Stimulated activated CD4-positive, alpha-beta T cell treated with anti-CD3 and anti-CD28 coated beads, Interleukin-2, amount 100 ng/mL, for 48 hours (primary cell): ENCODE results near the gene TET3.

ENCODE experiments used
- DNase-seq, 2 donors: peaks; one replicate each; pipeline ENCODE4 v3.0.0-alpha.2; 2020

Gene TET3

GRCh38 chr2:74007121-74007520 is 22.4 kb downstream of the TET3 start:
- no peak for DNase-seq

- DNase-seq = no peak
Measured at GRCh38 chr2:74007711-74008110, 23.0 kb downstream of the TET3 start.

GRCh38 chr2:74008761-74009395 is 24.2 kb downstream of the TET3 start:
- DNase-seq = no peak

- no peak for DNase-seq
Measured at GRCh38 chr2:74009577-74009976, 24.9 kb downstream of the TET3 start.

GRCh38 chr2:74010087-74010541 is 25.4 kb downstream of the TET3 start:
- no peak for DNase-seq

- no peak for DNase-seq
Measured at GRCh38 chr2:74011246-74011645, 26.5 kb downstream of the TET3 start.

GRCh38 chr2:74014813-74015212 is 30.1 kb downstream of the TET3 start:
- DNase-seq = no peak

GRCh38 chr2:74017223-74017622 is 32.5 kb downstream of the TET3 start:
- no peak for DNase-seq

GRCh38 chr2:74019516-74019915 is 34.8 kb downstream of the TET3 start:
- DNase-seq = no peak

- no peak for DNase-seq
Measured at GRCh38 chr2:74020702-74021406, 36.1 kb downstream of the TET3 start.

GRCh38 chr2:74021407-74021755 is 36.7 kb downstream of the TET3 start:
- DNase-seq = no peak

- DNase-seq = no peak
Measured at GRCh38 chr2:74024216-74024615, 39.5 kb downstream of the TET3 start.

- DNase-seq = no peak
Measured at GRCh38 chr2:74025971-74026612, 41.4 kb downstream of the TET3 start.

- no peak for DNase-seq
Measured at GRCh38 chr2:74026687-74027241, 42.1 kb downstream of the TET3 start.

GRCh38 chr2:74027496-74027895 is 42.8 kb downstream of the TET3 start:
- DNase-seq = no peak

- no peak for DNase-seq
Measured at GRCh38 chr2:74028290-74028689, 43.6 kb downstream of the TET3 start.

- DNase-seq = no peak
Measured at GRCh38 chr2:74028741-74029140, 44.0 kb downstream of the TET3 start.

GRCh38 chr2:74029714-74030397 is 45.1 kb downstream of the TET3 start:
- no peak for DNase-seq

GRCh38 chr2:74031221-74031620 is 46.5 kb downstream of the TET3 start:
- DNase-seq = no peak

GRCh38 chr2:74031959-74032287 is 47.2 kb downstream of the TET3 start:
- no peak for DNase-seq

GRCh38 chr2:74033375-74033774 is 48.7 kb downstream of the TET3 start:
- DNase-seq = no peak
